Activated T-cell treated with anti-CD3 and anti-CD28 coated beads, Interleukin-2, amount 50 U/mL, for 1 hour (primary cell): Measurements from ENCODE around the gene ARVCF.

Source experiments
- DNase-seq: peaks from one replicate; pipeline ENCODE4 v3.0.0-alpha.2; 2020

The ARVCF gene, protein sequence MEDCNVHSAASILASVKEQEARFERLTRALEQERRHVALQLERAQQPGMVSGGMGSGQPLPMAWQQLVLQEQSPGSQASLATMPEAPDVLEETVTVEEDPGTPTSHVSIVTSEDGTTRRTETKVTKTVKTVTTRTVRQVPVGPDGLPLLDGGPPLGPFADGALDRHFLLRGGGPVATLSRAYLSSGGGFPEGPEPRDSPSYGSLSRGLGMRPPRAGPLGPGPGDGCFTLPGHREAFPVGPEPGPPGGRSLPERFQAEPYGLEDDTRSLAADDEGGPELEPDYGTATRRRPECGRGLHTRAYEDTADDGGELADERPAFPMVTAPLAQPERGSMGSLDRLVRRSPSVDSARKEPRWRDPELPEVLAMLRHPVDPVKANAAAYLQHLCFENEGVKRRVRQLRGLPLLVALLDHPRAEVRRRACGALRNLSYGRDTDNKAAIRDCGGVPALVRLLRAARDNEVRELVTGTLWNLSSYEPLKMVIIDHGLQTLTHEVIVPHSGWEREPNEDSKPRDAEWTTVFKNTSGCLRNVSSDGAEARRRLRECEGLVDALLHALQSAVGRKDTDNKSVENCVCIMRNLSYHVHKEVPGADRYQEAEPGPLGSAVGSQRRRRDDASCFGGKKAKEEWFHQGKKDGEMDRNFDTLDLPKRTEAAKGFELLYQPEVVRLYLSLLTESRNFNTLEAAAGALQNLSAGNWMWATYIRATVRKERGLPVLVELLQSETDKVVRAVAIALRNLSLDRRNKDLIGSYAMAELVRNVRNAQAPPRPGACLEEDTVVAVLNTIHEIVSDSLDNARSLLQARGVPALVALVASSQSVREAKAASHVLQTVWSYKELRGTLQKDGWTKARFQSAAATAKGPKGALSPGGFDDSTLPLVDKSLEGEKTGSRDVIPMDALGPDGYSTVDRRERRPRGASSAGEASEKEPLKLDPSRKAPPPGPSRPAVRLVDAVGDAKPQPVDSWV

DNA sequence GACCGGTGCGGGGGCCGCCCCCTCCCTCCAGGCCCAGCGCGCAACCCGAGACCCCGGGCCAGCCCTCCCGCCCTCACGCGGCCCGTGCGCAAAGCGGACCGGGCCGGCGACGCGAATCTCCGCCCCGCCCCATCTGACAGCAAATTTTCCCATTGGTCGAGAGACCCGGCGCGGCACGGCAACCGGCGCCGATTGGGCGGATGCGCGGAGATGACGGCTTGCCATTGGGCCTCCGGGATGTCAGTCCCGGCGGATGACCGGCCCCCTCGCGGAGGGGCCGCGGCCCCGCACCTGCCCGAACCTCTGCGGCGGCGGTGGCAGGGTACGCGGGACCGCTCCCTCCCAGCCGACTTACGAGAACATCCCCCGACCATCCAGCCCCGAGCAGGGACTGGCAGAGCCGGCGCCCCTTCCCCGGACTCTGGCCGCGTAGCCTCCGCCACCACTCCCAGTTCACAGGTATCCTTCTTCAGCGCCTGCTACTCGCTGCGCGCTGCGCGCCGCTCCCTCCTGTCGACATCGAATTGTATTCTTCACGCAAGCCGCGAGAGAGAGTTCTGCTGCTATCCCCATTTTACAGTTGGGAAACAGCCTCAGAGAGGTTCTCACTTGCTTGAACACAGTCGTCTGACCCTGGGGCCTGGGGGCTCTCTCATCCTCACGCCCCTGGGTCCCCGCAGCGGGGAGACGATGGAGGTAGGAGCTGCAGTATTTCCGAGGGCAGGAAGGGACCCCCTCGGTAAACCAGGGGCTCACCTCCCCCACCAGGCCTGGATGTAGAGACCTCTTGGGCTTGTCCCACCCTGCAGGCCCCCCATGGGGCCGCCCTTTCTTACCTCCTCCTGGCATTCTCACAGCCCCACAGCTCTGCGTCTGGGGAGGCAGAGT is at the start of gene ARVCF:
Gene ARVCF (minus strand): TSS at position 90 of the 888 bp plus-strand sequence. CDS start 26,029 bp downstream, outside the sequence.
- DNase-seq, result peak; percentile 95

DNA sequence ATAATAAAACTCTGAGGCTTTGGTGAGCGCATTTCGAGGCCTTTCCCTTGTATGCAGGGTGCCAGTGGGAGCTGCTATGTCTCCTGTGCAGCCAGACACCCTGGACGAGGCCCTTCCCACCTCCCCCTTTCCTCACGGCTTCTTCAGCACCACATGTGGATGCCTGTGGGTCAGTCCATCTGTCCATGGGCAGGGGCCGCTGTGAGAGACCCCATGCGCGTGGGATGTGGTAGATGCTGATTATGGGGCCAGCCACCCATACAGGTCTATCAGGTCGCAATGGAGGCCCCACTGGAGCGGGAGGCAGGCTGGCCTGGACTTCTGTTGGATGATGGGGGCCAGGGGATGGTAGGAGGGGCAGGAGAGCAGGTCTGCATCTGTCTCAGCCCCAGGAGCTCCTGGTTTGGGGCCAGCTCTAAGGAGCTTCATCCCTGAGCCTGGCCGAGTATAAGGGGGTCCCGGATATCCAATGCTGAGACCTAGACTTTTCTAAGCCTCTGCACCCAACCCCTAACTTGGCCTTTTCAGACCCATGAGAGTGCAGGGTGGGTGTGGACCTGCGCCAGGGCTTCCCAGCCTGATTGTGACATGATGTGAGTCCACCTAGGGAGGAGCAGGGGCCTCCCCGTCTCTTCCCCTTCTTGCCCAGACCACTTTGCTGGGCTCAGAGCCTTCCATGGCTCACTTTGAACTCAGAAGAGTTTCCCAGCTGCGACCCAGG is 49.4 kb upstream of the ARVCF start:
- no peak for DNase-seq

DNA sequence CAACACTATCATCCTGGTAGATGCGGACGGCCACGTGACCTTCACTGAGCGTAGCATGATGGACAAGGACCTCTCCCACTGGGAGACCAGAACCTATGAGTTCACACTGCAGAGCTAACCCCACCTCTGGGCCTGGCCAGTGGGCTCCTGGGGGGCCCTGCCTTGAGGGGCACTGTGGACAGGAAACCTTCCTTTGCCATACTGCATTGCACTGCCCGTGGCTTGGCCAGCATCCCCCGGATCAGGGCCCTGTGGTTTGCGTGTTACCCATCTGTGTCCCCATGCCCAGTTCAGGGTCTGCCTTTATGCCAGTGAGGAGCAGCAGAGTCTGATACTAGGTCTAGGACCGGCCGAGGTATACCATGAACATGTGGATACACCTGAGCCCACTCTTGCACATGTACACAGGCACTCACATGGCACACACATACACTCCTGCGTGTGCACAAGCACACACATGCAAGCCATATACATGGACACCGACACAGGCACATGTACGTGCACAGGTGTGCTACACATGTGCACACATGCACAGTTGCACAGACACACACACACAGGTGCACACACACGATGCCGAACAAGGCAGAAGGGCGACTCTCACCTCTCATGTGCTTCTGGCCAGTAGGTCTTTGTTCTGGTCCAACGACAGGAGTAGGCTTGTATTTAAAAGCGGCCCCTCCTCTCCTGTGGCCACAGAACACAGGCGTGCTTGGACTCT is 48.1 kb upstream of the ARVCF start:
- no peak for DNase-seq

DNA sequence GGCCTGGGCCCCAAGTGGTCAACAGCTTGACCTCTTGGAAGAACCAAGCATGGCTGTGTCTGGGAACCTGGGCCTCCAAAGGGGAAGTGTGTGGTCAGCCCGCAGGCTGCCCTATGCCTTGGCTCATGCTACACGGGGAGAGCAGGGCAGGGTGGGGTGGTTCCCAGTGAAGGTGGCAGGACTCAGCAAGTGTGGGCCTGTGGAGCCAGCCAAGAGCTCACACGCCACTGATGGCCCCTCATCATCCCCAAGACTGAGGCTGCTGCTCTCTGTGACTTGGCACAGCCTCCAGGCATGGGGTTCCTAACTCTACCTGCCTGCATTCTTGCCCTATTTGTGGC is 47.5 kb upstream of the ARVCF start:
- no peak for DNase-seq

DNA sequence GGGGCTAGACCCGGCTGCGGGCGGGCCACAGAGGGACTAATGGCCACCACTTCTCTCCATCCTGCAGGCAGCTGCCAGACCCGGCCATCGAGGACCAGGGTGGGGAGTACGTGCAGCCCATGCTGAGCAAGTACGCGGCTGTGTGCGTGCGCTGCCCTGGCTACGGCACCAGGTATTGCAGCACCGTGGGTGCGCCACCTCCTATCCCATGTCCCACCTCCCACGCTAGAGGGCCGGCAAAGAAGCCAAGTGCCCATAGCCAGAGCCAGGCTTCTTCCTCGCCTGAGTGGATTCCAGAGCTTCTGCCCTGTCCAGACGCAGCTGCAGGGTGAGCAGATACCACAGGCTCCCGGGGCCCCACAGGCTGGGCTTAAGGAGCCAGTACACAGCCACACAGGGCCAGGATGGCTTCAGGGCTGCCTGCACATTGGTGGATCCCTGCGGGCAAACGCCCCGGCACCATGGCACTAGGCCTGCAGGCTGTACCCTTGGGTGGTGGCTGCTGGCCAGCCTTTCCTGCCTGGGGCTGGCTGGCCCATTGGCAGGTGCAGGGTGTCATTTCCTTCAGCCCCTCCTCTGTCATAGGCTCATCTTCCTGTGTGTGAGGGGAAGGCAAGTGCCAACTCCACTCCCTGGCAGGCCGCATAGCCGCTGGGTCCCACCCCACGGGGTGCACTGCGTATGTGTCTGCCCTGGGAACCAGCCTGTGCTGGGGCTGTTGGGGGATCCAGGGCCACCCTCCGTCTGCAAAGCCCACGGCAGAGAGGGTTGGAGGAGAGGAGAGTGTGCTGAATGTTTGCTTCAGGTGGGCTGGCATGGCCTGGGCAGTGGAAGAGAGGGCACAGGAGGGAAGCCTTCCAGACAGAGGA is 46.9 kb upstream of the ARVCF start:
- DNase-seq, result no peak

DNA sequence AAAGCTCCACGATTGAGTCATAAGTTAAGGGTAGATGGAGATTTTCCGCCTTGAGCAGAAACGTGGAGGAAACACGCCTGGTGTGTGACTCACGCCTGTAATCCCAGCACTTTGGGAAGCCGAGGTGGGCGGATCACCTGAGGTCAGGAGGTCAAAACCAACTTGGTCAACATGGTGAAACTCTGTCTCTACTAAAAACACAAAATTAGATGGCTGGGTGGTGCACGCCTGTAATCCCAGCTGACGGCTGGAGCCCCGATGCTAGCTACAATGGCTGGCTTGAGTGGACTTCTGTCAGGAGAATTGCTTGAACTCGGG is 46.1 kb upstream of the ARVCF start:
- no peak for DNase-seq

DNA sequence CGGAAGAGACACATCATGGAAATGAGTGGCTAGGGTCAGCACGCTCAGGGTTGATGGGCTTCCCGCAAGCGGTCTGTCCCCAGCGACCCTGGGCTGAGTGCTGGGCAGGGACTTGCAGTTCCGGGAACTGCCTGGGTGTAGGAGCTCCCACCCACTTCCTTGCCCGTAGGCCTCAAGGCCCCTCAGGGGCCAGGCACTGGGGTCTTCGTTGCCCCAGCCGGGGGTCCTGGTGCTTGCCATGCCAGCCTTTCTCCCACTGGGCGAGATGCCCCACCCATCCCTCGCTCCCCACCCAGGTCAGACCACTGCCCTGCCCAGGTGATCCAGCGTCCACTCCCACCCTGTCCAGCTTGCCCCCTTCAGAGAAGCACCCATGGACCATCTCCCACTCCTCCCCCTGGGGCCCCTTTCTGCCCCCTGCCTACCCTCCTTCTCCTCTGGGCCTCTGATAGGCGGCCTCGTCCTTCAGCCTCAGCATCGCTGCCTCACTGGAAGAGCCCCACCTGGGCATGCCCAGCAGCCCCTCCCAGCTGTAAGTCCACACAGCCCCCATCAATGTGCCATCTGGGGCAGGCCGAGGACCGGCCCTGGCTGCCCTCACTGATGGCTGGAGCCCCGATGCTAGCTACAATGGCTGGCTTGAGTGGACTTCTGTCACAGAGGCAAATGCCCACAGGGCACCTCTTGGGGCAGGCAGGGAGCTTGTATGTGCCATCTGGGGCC is 45.6 kb upstream of the ARVCF start:
- DNase-seq, result no peak

DNA sequence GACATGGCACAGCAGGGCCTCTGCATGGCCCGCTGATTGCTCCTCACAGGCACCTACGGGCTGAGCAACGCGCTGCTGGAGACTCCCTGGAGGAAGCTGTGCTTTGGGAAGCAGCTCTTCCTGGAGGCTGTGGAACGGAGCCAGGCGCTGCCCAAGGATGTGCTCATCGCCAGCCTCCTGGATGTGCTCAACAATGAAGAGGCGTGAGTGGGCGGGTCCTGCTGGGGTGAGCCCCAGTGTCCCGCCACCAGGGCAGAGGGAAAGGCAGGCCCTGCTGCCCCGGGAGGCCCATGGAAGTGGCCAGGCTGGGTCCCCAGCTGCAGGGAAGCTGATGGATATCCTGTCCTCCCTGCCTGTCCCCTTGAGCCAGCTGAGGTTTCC is 44.8 kb upstream of the ARVCF start:
- no peak for DNase-seq

DNA sequence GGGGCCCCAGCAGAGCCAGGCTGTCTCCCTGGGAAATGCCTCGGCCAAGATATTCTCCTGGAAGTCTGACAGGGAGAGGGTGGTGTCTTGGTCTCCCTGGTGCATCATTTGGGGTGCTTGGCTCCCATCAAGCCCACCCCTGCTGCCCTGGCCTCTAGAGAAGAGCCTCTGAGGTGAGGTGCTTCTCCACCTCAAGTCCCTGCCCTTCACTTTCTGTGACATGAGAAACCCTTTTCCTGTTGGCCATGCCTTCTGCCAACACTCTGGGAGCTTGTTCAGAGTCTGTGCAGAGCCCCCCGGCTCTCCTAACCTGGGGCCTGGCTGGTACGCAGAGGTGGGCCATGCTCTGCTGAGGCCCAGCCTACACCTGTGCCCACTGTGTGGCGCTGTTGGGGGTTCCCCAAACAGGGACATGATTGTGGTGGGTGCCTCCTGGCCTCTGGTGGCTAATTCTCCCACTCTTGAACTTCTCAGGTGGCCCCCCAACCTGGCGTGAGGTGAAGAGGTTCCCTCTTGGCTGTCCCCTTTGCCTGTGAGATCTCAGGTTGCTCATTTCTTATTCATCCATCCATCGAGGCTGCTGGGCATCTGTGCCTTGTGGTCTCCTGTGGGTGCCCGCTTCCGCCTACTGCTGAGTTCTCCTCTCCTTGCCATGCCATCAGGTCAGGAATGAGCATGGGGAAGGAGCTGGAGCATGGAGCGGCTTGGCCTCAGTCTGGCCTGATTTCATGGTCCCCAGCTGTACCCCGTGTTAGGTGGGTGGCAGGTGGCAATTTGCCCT is 44.3 kb upstream of the ARVCF start:
- peak; percentile 27 for DNase-seq

DNA sequence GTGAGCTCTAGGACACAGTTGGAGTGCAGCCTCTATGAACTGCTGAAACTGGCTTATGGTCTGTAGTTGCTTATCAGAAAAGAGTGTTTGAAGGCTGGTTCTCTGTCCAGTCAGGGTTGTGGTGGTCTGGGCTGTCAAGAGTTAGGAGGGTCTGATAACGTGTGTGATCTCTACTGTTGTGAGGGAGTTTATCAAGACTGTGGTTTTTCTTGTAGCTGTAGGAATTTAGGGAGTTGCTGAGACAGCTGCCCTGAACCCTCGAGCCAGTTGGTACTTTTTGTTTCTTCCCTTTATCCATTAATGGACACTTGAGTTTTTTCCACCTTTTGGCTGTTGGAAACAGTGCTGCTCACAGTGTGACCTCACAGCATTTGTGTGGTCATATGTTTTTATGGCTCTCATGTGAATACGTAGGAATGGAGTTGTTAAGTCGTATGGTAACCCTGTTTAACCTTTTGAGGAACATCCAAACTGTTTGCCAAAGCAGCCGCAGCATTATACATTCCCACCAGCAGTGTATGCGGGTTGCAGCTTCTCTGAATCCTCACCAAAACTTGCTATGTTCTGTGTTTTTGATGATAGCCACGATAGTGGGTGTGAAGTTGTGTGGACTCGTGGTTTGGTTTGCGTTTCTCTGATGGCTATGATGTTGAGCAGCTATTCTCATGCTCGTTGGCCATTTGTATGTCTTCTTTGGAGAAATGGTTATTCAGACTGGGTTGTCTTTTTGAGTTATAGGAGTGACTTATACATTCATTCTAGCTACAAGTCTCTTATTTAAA is 42.6 kb upstream of the ARVCF start:
- DNase-seq, result no peak

DNA sequence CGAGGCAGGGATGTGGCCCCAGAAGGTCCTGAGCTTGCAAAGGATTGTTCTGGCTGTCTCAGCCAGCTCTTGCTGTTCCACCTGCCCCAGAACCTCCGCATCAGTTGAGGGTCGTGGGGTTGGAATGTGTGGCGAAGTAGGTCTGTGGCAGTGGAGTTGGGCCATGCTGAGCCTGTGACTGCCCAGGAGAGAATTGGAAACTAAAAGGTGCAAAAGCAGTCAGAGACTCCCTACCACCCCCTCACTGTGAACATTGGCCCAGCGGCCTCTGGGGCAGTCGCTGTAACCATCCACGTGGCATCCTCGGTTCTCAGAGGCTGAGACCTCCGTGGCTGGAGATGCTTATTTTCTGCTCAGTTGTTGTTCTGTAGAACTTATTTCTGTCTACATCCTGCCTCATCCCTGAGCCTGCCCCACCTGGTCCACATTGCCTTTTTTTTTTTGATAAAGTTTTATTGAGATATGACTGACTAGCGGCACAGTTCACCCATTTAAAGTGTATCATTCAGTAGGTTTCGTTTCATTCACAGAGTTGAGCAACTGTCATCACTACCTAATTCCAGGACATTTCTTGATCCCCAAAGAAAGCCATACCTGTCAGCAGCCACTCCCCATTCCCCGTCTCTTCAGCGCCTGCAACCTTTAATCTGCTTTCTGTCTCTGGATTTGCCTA is 41.1 kb upstream of the ARVCF start:
- DNase-seq, result no peak

DNA sequence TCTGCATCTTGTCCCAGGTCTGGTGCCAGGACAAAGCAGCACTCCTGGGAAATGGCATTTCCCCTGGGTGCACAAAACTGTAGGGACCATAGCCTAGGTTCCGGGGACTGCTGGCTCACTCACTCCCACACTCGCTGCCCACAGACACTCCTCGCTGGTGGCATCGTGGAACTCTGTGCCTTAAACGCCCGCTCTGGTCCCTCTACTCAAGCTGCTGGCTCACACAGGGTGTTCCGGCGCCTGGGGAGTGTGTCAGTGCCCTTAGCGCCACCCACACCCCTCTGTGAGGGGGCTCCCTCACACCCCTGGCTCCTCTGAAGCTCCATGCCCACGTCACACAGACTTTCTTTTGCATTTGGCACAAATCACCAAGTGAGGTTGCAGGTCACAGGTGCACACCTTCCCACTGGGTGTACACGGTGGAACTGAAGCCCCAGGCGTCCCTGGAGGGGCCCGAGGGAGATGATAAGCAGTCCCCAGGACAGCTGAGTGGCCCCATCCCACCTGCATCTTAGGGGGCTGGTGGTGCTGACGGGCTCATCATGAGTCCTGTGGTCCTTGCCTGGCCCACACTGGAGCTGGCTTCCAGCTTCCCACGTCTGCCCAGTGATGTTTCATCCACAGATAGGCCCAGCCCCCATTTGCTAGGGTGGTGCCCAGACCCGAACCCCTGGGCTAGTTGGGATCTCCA is 40.2 kb upstream of the ARVCF start:
- DNase-seq, result no peak

DNA sequence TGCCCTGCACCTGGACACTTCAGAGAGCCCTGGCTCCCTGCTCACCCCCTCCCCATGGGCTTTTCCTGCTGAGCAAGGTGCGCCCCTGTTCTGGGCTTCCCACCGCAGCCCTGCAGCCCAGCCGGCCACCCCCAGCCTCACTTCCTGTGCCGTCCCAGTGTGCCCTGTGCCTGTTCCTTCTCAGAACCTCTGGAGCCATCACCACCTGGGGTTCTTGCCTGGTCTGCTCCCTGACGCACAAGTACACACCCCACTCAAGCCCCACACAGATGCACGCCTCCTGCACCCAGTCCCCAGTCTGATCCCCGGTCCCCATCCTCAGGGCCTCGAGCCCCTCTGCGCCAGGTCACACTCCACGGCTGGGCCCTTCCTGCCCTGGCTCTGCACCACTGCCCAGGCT is 39.5 kb upstream of the ARVCF start:
- DNase-seq, result no peak

DNA sequence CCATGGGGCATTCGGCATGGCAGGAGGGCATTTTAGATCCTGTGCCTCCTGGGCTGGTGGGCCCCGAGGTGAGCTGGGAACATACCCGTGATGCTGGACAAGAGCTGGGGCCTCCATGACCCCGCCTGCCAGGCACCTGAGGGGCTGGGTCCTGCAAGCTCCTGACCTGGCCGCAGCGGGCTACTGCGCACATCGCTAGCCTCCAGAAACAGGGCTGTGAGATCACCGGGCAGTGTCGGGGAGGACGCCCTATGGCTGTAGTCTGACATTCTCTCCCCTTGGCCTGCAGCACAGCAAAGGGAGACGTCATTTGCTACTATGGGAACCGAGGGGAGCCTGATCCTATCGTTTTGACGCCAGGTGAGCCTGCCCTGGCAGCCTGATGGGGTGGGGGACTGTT is 39.0 kb upstream of the ARVCF start:
- no peak for DNase-seq

DNA sequence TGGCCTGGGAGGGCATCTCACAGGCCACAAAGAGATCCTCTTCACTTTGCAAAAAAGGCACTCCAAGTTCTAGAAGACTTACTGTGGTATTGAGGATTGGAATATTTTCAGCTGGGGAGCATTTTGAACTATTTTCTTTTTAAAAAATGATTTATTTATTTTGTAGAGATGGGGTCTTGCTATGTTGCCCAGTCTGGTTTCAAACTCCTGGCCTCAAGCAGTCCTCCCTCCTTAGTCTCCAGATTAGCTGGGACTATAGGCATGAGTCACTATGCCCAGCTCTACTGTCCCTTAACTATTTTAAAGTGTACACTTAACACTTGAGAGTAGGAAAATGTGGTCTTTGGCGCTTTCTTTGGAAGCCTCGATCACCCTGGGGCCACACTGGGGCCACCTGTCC is 38.5 kb upstream of the ARVCF start:
- DNase-seq, result no peak

DNA sequence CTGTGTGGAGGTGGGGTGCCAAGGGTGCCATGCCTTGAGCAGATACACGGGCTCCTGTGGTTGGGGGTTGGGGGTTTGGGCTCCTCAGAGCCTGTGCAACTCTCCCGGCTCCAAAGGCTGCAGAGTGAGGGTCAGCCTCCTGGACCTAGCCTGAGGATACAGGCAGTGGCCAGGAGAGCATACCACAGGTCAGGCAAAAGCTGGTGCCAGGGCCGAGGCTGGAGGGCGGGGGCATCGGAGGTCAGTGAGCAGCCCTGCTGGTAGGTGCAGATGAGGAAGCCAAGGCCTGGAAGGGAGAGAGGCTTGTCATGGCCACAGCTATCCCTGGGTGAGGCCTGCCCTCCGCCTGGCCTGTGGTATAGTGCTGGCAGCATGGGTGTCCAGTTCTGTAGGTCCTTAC is 37.9 kb upstream of the ARVCF start:
- DNase-seq, result no peak

DNA sequence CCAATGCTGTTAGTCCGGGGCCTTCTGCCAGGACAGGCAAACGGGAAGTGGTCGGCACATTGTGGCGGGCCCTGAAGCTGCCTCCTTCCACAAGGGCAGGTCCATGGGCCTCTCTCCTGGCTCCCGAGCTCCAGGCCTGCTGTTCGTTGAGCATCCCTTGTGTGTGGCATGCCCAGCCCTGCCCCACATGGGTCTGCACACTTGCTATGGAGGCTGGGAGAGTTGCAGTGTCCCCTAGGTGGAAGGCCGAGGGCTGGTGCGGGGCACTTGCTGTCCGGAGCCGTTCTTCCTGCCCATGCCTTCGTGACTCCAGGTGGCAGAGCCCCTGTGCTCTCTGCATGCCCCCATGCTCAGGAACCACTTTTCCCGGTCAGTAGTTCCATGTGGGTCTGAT is 37.4 kb upstream of the ARVCF start:
- DNase-seq, result no peak
